Choroid plexus epithelial cell (primary cell): ENCODE results near the gene ITGA11.
A peak's percentile ranks its signal among the peaks of the same experiment; 100 is the strongest.

Experiments used
- DNase-seq: peaks from one replicate; pipeline ENCODE4 v3.0.0-alpha.2; 2010; ENCODE audit warnings: low read depth
- H3K4me3 ChIP-seq: 2 replicates; pipeline ENCODE4 v1.5.1; 2011; ENCODE audit warnings: low read depth, mild to moderate bottlenecking, control low read depth, low read length, moderate library complexity
- TF ChIP-seq, protein P1 (sequence below): conservative IDR thresholded peaks from 2 replicates; pipeline ENCODE4 v1.5.1; 2011; ENCODE audit warnings: low read depth, mild to moderate bottlenecking, control low read depth, inconsistent platforms, low read length, moderate library complexity

ITGA11 gene

DNA sequence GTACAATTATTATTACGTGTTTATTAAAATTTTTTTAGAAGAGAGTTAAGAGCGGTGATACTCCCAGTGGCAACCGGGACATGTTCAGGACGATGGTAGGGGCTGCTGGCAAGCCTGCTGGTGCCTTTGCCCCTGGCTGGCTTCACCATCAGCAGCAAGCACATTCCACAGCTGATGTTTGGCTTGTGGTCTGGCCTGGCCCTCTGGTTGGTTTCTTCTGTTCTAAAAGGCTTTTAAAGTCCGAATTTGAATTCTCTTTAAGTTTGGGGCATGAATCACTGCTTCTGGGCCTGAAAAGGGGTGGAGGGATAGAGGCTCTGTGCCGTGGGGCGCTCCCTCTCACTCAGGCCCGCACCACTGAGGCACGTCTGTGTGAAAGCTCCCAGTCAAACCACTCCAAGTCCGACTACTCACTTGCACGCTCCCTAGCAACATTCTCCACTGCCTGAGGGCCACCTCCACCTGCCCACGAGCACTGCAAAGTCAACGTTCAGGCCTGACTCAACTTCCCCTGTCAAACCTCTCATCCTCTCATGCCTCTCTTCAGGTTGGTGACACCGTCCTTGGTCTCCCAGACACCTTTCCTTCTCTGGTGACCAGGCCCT, 10.1 kb downstream of the ITGA11 start:
- peak; percentile 68 for DNase-seq
- TF ChIP-seq, protein P1, sequence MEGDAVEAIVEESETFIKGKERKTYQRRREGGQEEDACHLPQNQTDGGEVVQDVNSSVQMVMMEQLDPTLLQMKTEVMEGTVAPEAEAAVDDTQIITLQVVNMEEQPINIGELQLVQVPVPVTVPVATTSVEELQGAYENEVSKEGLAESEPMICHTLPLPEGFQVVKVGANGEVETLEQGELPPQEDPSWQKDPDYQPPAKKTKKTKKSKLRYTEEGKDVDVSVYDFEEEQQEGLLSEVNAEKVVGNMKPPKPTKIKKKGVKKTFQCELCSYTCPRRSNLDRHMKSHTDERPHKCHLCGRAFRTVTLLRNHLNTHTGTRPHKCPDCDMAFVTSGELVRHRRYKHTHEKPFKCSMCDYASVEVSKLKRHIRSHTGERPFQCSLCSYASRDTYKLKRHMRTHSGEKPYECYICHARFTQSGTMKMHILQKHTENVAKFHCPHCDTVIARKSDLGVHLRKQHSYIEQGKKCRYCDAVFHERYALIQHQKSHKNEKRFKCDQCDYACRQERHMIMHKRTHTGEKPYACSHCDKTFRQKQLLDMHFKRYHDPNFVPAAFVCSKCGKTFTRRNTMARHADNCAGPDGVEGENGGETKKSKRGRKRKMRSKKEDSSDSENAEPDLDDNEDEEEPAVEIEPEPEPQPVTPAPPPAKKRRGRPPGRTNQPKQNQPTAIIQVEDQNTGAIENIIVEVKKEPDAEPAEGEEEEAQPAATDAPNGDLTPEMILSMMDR, result no peak

DNA sequence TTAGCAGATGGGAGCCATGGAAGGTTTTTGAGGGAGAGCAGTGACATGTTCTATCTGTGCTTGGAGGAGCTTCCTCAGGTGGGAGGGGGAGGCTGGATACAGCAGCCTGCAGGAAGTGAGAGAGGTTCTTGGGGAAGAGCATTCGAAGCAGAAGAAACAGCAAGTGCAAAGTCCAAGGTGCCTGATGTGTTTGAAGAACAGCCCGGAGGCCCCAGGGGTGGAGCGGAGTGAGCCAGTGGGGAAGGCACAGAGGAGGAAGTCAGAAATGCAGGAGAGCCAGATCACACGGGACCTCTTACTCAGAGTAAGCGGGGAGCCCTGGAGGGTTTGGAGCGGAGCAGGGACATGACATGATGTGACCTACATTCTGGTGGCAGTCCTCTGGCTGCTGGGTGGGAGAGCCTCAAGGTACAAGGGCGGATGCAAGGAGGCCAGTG, 10.8 kb downstream of the ITGA11 start:
- DNase-seq, result no peak
- TF ChIP-seq, protein P1, result no peak
- H3K4me3 ChIP-seq, result no peak overlapping the region

More for the DNA sequence above, 10.1 kb downstream of the ITGA11 start:
- no peak overlapping the region for H3K4me3 ChIP-seq

DNA sequence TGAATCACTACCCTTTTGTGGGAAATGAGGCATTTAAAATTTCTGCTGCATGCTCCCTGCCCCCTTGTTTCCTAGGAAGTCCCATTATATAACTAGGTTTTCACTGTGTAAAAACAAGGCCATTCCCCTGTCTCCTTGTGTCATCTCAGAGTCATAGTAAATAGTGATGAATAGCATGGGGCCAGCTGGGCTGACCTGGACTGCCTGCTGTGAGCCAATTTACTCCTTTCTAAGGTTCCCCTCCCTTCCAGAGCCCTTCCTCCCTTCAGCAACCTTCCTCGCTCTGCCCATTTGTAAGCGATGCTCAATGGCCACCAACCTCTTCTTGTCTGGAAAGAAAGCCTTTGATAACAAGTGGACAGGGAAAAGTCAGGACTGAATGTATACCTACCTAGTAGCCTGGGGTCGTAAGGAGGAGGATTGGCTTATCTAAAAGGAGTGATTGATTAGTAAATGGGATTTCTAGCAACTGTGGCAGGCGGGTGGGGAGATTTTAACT, 11.7 kb downstream of the ITGA11 start:
- H3K4me3 ChIP-seq, result no peak overlapping the region
- TF ChIP-seq, protein P1, result no peak
- no peak for DNase-seq

DNA sequence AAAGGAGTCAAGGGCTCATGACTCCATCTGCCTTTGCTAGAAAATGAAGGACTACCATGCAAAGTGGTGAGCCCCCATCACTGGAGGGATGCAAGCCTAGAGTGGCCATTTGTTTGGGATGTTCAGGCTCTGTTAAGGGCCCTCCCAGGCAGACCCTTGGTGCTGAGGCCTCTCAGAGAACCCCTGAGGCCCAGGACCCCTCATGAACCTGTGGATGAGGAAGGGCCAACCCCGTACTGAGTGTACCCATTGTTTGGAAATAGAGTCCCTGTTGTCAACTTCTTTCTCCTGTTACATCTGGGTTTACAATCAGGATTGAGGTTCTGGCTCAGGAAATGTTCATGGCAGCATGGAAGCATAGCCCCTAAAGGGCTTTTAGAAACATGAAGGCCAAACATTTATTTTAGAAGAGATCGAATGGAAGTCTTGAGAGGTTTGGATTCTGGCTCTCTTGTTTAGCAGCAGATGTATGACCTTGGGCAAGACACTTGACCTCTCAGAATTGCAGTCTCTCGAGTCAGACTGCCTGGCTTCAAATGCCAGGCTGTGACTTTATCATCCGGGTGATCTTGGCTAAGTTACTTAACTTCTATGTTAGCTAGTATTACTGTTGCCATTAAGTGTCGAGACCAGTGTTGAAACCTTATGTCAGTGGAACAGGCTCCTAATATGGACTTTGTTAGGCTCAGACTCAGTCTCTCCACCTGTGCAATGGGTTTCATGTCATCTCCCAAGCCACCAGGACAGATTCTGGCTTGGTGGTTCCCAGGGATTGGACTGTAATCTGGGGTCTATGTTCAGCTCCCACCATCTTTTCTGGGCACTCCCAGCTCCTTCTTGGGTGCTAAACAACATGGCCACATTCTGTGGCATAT, 12.4 kb downstream of the ITGA11 start:
- DNase-seq, result no peak
- H3K4me3 ChIP-seq, result no peak overlapping the region
- TF ChIP-seq, protein P1, result no peak

DNA sequence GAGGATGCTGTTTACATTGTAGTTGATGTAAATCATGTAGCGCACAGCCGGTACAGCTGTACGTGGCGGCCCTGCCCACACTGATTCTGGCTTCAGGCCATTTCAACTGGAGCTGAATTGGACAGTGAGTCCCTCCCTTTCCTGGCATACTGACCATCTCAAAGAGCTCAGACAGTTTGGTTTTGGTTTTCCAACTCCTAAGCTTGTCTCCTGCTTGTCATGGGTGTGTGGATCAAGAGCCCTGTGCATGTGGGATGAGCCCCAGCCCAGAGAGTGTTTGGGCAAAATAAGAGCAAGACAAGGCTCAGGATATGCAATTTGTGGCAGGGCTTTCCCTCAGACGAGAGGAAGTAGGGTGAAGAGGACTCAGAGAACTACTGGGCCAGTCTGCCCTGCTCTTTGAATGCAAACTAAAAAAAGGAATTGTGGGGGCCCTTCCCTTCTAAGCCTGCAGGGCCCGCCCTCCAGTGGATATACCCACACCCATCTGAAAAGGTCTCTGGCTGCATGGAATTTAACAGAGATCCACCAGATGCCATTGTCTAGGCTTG, 13.3 kb downstream of the ITGA11 start:
- no peak overlapping the region for H3K4me3 ChIP-seq
- TF ChIP-seq, protein P1, result no peak
- DNase-seq, result peak; percentile 77

DNA sequence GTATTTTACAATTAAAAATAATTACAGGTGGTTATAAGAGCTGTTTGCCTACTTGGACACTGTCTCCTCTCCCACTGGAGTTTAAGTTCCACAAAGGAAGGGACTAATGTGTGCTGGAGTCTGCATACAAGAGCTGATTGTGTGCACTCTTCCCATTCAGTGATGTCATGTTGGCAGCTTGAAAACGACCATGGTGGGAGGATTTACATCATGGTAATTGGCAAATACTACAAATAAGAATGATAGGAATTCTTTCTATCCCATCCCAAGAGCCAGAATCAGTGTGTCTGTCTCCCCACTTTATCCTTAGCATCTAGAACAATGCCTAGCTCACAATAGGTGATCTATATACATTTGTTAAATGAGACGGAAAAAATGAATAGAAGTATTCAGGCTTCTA, 14.1 kb downstream of the ITGA11 start:
- no peak overlapping the region for H3K4me3 ChIP-seq
- TF ChIP-seq, protein P1, result no peak
- DNase-seq, result no peak
